ENCODE results near the gene GAMT. TPM values are rescaled to one million over a fixed set of nuclear protein-coding genes. Genes with fewer than 3 reads are reported as not detected.
"Not testable (repeated sequence)": the region's sequence is repeated elsewhere in the genome, so short reads cannot be mapped to it uniquely, and the experiment has no call there.

GAMT gene
- 22.1 and 30.7 TPM in 2 replicates for total RNA-seq (2014; rRNA removed; shearing (Covaris generic); ENCODE audit: low replicate concordance)

- DNase-seq, result peak; percentile 43
- H3K27me3 ChIP-seq, result no peaks in the 10 kb centered on the region
- H3K36me3 ChIP-seq, result no peaks in the 10 kb centered on the region
- H3K4me3 ChIP-seq, result peak within 1 kb of the TSS; percentile 49
- no peaks in the 10 kb centered on the region for H3K9me3 ChIP-seq
Observed at GRCh38 chr19:1401138-1401888, at the start of gene GAMT. Gene GAMT (minus strand): TSS chr19:1401542. CDS start chr19:1401476, 66 bp downstream.

GRCh38 chr19:1449467-1450442 lies 48.4 kb upstream of the GAMT start, which contains the start of gene APC2:
Gene APC2 (plus strand): TSS chr19:1450121. CDS start chr19:1453002, 2,881 bp downstream.
- H3K36me3 ChIP-seq, result no peaks in the 10 kb centered on the region
- H3K27me3 ChIP-seq, result no peaks in the 10 kb centered on the region
- H3K4me3 ChIP-seq, result no peak within 1 kb of the TSS
- DNase-seq, result no peak
- H3K9me3 ChIP-seq, result no peaks in the 10 kb centered on the region

- Histone ChIP-seq H3K27me3 (no peaks in the 10 kb centered on the region), H3K9me3 (no peaks in the 10 kb centered on the region), H3K4me3 (no peak overlapping the region), H3K36me3 (no peaks in the 10 kb centered on the region)
- no peak for DNase-seq
Observed at GRCh38 chr19:1447944-1448343, 46.6 kb upstream of the GAMT start.

GRCh38 chr19:1447504-1447903 lies 46.2 kb upstream of the GAMT start:
- H3K4me3 ChIP-seq, result no peak overlapping the region
- H3K9me3 ChIP-seq, result no peaks in the 10 kb centered on the region
- no peak for DNase-seq
- H3K36me3 ChIP-seq, result peaks cover 3% of the 10 kb centered on the region; the same call in 1 of the 2 replicates
- H3K27me3 ChIP-seq, result no peaks in the 10 kb centered on the region

- no peak for DNase-seq
- H3K27me3 ChIP-seq, result no peaks in the 10 kb centered on the region
- no peaks in the 10 kb centered on the region for H3K9me3 ChIP-seq
- H3K36me3 ChIP-seq, result peaks cover 9% of the 10 kb centered on the region; the same call in 1 of the 2 replicates
- H3K4me3 ChIP-seq, result no peak overlapping the region
Observed at GRCh38 chr19:1446713-1447481, 45.6 kb upstream of the GAMT start.

- Histone ChIP-seq H3K9me3 (no peaks in the 10 kb centered on the region), H3K4me3 (peak overlapping the region; percentile 10; the same call in 1 of the 2 replicates), H3K36me3 (peaks cover 17% of the 10 kb centered on the region), H3K27me3 (no peaks in the 10 kb centered on the region)
- peak; percentile 31 for DNase-seq
Observed at GRCh38 chr19:1445932-1446712, 44.8 kb upstream of the GAMT start.

GRCh38 chr19:1445185-1445931 lies 44.0 kb upstream of the GAMT start:
- Histone ChIP-seq H3K9me3 (no peaks in the 10 kb centered on the region), H3K36me3 (peaks cover 25% of the 10 kb centered on the region), H3K27me3 (no peaks in the 10 kb centered on the region), H3K4me3 (peak overlapping the region; percentile 11; the same call in 1 of the 2 replicates)
- peak; percentile 54 for DNase-seq

- Histone ChIP-seq H3K9me3 (no peaks in the 10 kb centered on the region), H3K4me3 (no peak overlapping the region), H3K27me3 (no peaks in the 10 kb centered on the region), H3K36me3 (peaks cover 43% of the 10 kb centered on the region)
- no peak for DNase-seq
Observed at GRCh38 chr19:1441677-1442438, 40.5 kb upstream of the GAMT start.

GRCh38 chr19:1441022-1441426 lies 39.7 kb upstream of the GAMT start:
- H3K36me3 ChIP-seq, result peaks cover 43% of the 10 kb centered on the region

GRCh38 chr19:1440418-1440801 lies 39.1 kb upstream of the GAMT start:
- Histone ChIP-seq H3K4me3 (no peak overlapping the region; the same call in 1 of the 2 replicates), H3K36me3 (peaks cover 46% of the 10 kb centered on the region), H3K27me3 (no peaks in the 10 kb centered on the region)

More at GRCh38 chr19:1441022-1441426, 39.7 kb upstream of the GAMT start:
- Histone ChIP-seq H3K4me3 (no peak overlapping the region), H3K9me3 (no peaks in the 10 kb centered on the region), H3K27me3 (no peaks in the 10 kb centered on the region)
- no peak for DNase-seq

GRCh38 chr19:1439525-1440417 lies 38.4 kb upstream of the GAMT start:
- Histone ChIP-seq H3K36me3 (peaks cover 47% of the 10 kb centered on the region), H3K4me3 (peak overlapping the region; percentile 86)
- H3K9me3 ChIP-seq, H3K27me3 ChIP-seq, DNase-seq: not testable (repeated sequence)

More at GRCh38 chr19:1440418-1440801, 39.1 kb upstream of the GAMT start:
- DNase-seq, result no peak
- no peaks in the 10 kb centered on the region for H3K9me3 ChIP-seq

- peaks cover 47% of the 10 kb centered on the region for H3K36me3 ChIP-seq
- no peaks in the 10 kb centered on the region for H3K27me3 ChIP-seq
- DNase-seq, result no peak
- peak overlapping the region; percentile 86 for H3K4me3 ChIP-seq
- no peaks in the 10 kb centered on the region for H3K9me3 ChIP-seq
Observed at GRCh38 chr19:1438933-1439354, 37.6 kb upstream of the GAMT start.

- H3K9me3 ChIP-seq, result no peaks in the 10 kb centered on the region
- no peaks in the 10 kb centered on the region for H3K27me3 ChIP-seq
- peaks cover 47% of the 10 kb centered on the region for H3K36me3 ChIP-seq
- DNase-seq, result peak; percentile 81
- peak within 1 kb of the TSS; percentile 86 for H3K4me3 ChIP-seq
Observed at GRCh38 chr19:1438035-1438932, 36.9 kb upstream of the GAMT start, which contains the start of gene RPS15. Gene RPS15 (plus strand): TSS chr19:1438396. CDS start chr19:1438426, 30 bp downstream.
